HFF-Myc (cell line): Measurements from ENCODE around the gene PACRG.

Experiments used
- DNase-seq: peaks from one replicate; pipeline ENCODE4 v3.0.0-alpha.2; 2011; ENCODE audit warnings: low read depth; ENCODE audit errors: extremely low read depth
- H3K4me3 ChIP-seq: replicated peaks from 2 replicates; pipeline ENCODE4 v1.5.1; 2011; ENCODE audit warnings: low read depth, mild to moderate bottlenecking, control low read depth, low read length
- TF ChIP-seq, protein P1 (sequence below): IDR thresholded peaks from 2 replicates; pipeline ENCODE4 v1.5.1; 2012; ENCODE audit warnings: mild to moderate bottlenecking, low read depth, low read length, control low read depth; ENCODE audit errors: missing control alignments

Gene PACRG

DNA sequence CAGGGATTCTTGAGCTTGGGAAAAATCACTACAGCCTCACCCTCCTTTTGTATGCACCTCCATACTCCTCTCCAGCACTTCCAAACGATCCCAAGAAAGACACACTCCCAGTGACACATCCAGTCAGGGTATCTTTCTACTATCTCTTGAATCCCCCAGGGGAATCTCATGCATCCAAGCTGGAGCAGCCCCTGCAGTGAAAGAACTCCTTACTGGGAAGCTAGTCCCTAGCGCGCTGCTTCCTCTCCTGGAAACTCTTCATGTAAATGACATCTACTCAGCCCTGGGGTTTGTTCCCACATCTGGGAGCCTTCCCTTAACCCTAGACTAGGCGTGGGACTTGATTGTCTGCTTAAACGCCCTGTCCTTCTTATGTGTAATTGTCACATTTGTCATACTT is 357.7 kb downstream of the PACRG start:
- H3K4me3 ChIP-seq: no peak overlapping the region
- DNase-seq: no peak
- TF ChIP-seq, protein P1, sequence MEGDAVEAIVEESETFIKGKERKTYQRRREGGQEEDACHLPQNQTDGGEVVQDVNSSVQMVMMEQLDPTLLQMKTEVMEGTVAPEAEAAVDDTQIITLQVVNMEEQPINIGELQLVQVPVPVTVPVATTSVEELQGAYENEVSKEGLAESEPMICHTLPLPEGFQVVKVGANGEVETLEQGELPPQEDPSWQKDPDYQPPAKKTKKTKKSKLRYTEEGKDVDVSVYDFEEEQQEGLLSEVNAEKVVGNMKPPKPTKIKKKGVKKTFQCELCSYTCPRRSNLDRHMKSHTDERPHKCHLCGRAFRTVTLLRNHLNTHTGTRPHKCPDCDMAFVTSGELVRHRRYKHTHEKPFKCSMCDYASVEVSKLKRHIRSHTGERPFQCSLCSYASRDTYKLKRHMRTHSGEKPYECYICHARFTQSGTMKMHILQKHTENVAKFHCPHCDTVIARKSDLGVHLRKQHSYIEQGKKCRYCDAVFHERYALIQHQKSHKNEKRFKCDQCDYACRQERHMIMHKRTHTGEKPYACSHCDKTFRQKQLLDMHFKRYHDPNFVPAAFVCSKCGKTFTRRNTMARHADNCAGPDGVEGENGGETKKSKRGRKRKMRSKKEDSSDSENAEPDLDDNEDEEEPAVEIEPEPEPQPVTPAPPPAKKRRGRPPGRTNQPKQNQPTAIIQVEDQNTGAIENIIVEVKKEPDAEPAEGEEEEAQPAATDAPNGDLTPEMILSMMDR: no peak

DNA sequence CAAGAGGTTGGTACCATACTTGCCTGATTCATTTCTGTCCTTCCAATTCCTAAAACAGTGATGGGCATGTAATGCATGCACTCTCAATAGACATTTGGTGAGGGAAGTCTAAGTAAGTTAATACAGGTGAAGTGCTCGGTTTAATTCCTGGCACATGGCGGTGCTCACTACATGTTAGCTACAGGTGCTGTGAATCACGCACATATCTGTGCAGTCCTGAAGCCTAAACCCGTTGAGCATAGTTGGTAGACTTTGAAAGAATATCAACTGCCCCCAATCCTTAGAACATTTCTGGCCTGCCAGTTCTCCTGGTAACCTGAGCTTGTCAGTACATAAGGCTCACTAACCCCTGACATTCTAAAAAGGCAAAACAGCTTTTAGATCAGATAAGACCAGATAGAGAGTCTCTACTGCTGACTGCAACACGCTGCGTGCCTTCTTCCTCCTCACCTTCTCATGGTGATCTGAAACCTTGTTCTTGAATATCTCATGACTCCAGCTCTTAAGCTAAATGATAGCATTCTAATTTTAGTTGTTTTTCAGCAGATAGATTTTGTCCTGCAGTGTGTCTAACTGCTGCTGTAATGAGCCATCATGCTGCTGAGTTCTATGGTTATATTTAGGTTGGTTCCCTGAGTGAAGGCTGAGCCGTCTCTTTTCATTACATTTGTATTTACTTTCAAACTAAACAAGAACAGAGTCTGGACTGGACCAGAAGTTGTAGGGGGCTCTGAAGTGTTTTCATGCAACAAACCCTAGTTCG is 358.3 kb downstream of the PACRG start:
- TF ChIP-seq, protein P1: no peak
- no peak overlapping the region for H3K4me3 ChIP-seq
- DNase-seq: no peak

DNA sequence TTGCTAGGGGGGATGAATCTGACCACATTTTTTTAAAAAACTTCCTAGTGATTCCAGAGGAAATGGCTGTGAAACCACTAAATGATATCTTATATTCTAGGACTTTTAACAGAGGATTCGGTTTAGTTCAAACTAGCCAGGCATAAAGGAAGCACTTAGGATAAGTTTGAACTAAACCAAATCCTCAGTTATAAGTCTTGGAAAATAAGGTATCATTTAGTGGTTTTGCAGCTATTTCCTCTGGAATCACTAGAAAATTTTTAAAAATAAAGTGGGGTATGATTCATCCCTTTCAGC is 358.8 kb downstream of the PACRG start:
- H3K4me3 ChIP-seq: no peak overlapping the region
- TF ChIP-seq, protein P1: no peak
- no peak for DNase-seq

DNA sequence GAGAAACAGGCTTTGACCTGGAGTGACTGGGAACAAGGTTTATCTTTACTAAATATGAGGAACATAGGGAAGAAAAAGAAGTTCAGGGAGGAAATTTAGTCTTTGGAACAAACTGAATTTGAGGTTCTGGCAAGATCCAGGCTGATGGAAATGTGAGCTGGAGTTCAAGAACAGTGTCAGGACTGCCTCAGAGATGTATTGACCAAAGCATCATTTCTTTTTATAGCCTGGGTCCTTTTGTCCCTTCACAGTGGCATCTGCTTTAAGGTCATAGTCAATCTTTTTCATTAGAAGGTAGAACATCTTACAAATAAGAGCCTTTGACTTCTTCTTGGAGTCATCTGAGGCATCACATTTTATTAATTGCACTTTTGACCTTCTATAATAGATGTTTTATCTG is 360.2 kb downstream of the PACRG start:
- no peak for DNase-seq
- no peak overlapping the region for H3K4me3 ChIP-seq
- TF ChIP-seq, protein P1: no peak

DNA sequence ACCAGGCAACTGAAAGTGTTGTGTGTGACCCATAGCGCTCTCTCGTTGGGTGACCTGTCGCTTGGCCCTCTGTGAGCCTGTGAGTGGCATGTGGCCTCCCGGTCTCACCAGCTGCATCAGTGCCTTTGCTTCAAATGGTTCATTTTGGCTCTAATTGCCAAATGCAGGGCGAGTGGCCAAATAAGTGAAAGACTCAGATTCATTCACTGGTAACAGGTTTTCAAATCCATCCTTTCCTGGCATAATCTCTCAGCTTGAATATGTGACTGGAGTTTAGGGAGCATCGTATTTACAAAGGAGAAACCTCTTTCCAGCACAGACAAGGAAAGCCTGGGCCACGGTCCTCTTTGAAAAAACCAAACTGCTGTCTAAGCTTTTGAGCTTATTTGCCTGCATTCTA is 365.1 kb downstream of the PACRG start:
- no peak overlapping the region for H3K4me3 ChIP-seq
- no peak for DNase-seq
- TF ChIP-seq, protein P1: no peak

DNA sequence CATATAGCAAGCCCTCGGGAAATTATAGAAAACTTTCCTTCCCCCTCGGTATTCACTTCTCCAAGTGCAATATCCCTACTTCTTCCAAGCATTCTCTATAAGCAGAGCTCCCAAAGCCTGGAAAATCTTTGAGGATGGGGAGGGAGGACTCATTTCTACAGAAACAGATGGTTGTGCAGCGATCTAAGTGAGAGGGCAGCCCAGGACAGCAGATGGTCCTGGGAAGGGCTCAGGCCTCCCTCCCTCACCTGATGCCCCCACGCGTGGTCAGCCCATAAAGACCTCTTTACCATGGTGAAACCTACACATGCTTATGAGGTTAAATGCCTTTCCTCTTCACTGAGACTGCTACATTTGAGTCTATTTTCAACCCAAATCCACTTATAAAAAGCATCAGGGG is 367.1 kb downstream of the PACRG start:
- TF ChIP-seq, protein P1: no peak
- no peak overlapping the region for H3K4me3 ChIP-seq
- no peak for DNase-seq

DNA sequence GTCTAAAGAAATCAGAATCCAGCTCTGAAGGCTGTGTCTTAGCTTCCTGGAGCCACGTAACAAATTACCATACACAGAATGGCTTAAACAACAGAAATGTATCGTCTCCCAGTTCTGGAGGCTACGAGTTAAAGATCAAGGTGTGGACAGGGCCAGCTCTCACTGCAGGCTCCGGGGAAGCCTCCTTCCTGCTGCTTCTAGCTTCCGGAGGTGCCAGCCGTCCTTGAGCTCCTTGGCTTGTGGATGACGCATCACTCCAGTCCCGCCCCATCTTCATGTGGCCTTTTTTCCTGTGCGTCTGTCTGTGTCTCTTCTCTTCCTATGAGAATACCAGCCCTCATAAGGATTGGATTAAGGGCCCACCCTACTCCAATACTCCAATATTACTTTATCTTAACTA is 367.6 kb downstream of the PACRG start:
- TF ChIP-seq, protein P1: no peak
- no peak for DNase-seq
- no peak overlapping the region for H3K4me3 ChIP-seq
